Keratinocyte (primary cell): Measurements from ENCODE around the gene SGCB. TPM values are rescaled to one million over a fixed set of nuclear protein-coding genes. Genes with fewer than 3 reads are reported as not detected.

Source experiments
- DNase-seq: peaks from one replicate; pipeline ENCODE4 v3.0.0-alpha.2; 2011; ENCODE audit warnings: low read depth, missing footprints, low spot score
- FAIRE-seq: peaks from 2 replicates; lab custom pipeline; 2011; peaks lifted over from hg19 to GRCh38; lab: Jason Lieb, UNC
- H2AFZ ChIP-seq: 2 replicates; pipeline ENCODE4 v1.6.0; 2012; ENCODE audit warnings: low read length, control low read depth, inconsistent platforms; ENCODE audit not compliant: control insufficient read depth
- H3K27ac ChIP-seq: 2 replicates; pipeline ENCODE4 v1.5.1; 2011; ENCODE audit warnings: low read length; ENCODE audit not compliant: control insufficient read depth, insufficient read depth
- H3K27me3 ChIP-seq: 3 replicates; pipeline ENCODE4 v1.6.0; 2011; ENCODE audit warnings: low read length; ENCODE audit not compliant: control insufficient read depth, insufficient read depth; ENCODE audit errors: extremely low read depth
- H3K36me3 ChIP-seq, 2 experiments: 2 replicates in 1 of 2; 3 replicates in 1 of 2; pipeline ENCODE4 v1.5.1; 2011; ENCODE audit warnings: low read length in 2 of 2, mild to moderate bottlenecking in 1 of 2; ENCODE audit not compliant: control insufficient read depth in 2 of 2, insufficient read depth in 2 of 2; ENCODE audit errors: extremely low read depth in 1 of 2
- H3K4me1 ChIP-seq: 3 replicates; pipeline ENCODE4 v1.5.1; 2011; ENCODE audit warnings: low read length; ENCODE audit not compliant: control insufficient read depth, insufficient read depth; ENCODE audit errors: extremely low read depth
- H3K4me2 ChIP-seq: 3 replicates; pipeline ENCODE4 v1.6.0; 2011; ENCODE audit warnings: low read depth, low read length; ENCODE audit not compliant: control insufficient read depth, insufficient read depth; ENCODE audit errors: extremely low read depth
- H3K4me3 ChIP-seq, 3 experiments: fragments of 200-600 bp in 1 of 3; sonication (generic) in 1 of 3; 2 replicates in 2 of 3; 3 replicates in 1 of 3; pipeline ENCODE4 v1.5.1; 2011 to 2016; ENCODE audit warnings: low read length in 3 of 3, mild to moderate bottlenecking in 3 of 3, control low read depth in 2 of 3, inconsistent platforms in 1 of 3, low read depth in 1 of 3, mixed read lengths in 1 of 3, mixed run types in 1 of 3, moderate library complexity in 1 of 3; ENCODE audit not compliant: control insufficient read depth in 2 of 3, insufficient read depth in 2 of 3; ENCODE audit errors: extremely low read depth in 1 of 3
- H3K79me2 ChIP-seq: 2 replicates; pipeline ENCODE4 v1.6.0; 2012; ENCODE audit warnings: low read length; ENCODE audit not compliant: control insufficient read depth, insufficient read depth
- H3K9ac ChIP-seq: 3 replicates; pipeline ENCODE4 v1.6.0; 2011; ENCODE audit warnings: low read length; ENCODE audit not compliant: control insufficient read depth, insufficient read depth; ENCODE audit errors: extremely low read depth
- H3K9me1 ChIP-seq: 3 replicates; pipeline ENCODE4 v1.6.0; 2011; ENCODE audit warnings: low read length; ENCODE audit not compliant: control insufficient read depth, insufficient read depth; ENCODE audit errors: extremely low read depth
- H3K9me3 ChIP-seq: 2 replicates; pipeline ENCODE4 v1.5.1; 2012; ENCODE audit warnings: low read depth, low read length; ENCODE audit not compliant: control insufficient read depth
- H4K20me1 ChIP-seq: 3 replicates; pipeline ENCODE4 v1.6.0; 2011; ENCODE audit warnings: low read length; ENCODE audit not compliant: control insufficient read depth, insufficient read depth; ENCODE audit errors: extremely low read depth
- CTCF ChIP-seq, 3 experiments: IDR thresholded peaks in 1 of 3; conservative IDR thresholded peaks in 1 of 3; optimal IDR thresholded peaks in 1 of 3; 2 replicates in 2 of 3; 3 replicates in 1 of 3; pipeline versions ENCODE3 to v1.5.1; 2011; ENCODE audit warnings: low read length in 3 of 3, mild to moderate bottlenecking in 3 of 3, moderate library complexity in 2 of 3, control low read depth in 1 of 3, inconsistent platforms in 1 of 3; ENCODE audit not compliant: insufficient read depth in 2 of 3; ENCODE audit errors: extremely low read depth in 1 of 3
- EZH2 ChIP-seq: IDR thresholded peaks from one replicate; pipeline ENCODE4 v1.6.1; 2012; ENCODE audit warnings: inconsistent platforms, mild to moderate bottlenecking, low read length, moderate library complexity
- dilution Hi-C: fragments of 300-500 bp; cut with MboI; formaldehyde crosslinking; loops from one replicate; pipeline ENCODE4 v1.7.0; 2020; ENCODE audit warnings: low sequenced_read_pairs; ENCODE audit not compliant: extremely low pct_ligation_motif_present
- polyA plus RNA-seq, 5 experiments: library from polyadenylated mRNA; depleted of rRNA in 3 of 5; stranded (reverse) in 3 of 5; stranded (forward) in 1 of 5; unstranded in 1 of 5; fragments of >200 nt; gene quantifications; 1 replicate in 1 of 5; 2 replicates in 3 of 5; 3 replicates in 1 of 5; pipeline versions ENCODE4 v1.2.1 to v1.2.3, GENCODE V29; 2011 to 2012; ENCODE audit warnings: missing spikeins in 2 of 5, low read depth in 1 of 5, low replicate concordance in 1 of 5

The SGCB gene
- polyA plus RNA-seq, 1 donor (not counting 4 experiments of a cell fraction or from before 2014, with no cell fraction given), result 18.3 TPM

GRCh38 chr4:52017814-52018213, 20.3 kb downstream of the SGCB start:
- no peaks in the 10 kb centered on the region for H3K27me3 ChIP-seq
- H3K9ac ChIP-seq, result no peak overlapping the region
- TF ChIP-seq CTCF (optimal IDR thresholded peaks at IDR 0.05 in 1 of 3, IDR thresholded peaks at IDR 0.05 in 1 of 3, conservative IDR thresholded peaks at IDR 0.05 in 1 of 3; ENCODE audit: extremely low read depth in 1 of 3, insufficient read depth in 2 of 3, low read length in 3 of 3) (no peak), EZH2 (no peak)
- FAIRE-seq, result no peak
- no peaks in the 10 kb centered on the region for H4K20me1 ChIP-seq
- peaks cover 0 to under 1% of the 10 kb centered on the region in 2 experiments for H3K36me3 ChIP-seq
- no peak overlapping the region for H3K4me2 ChIP-seq
- no peaks in the 10 kb centered on the region for H3K79me2 ChIP-seq
- no peaks in the 10 kb centered on the region for H3K9me3 ChIP-seq
- H3K9me1 ChIP-seq, result no peaks in the 10 kb centered on the region
- H3K4me1 ChIP-seq, result no peaks in the 10 kb centered on the region
- no peak overlapping the region for H3K4me3 ChIP-seq
- no peak overlapping the region for H2AFZ ChIP-seq
- no peak for DNase-seq
- H3K27ac ChIP-seq, result no peak overlapping the region
- dilution Hi-C loops, result no loop called here

- TF ChIP-seq CTCF (optimal IDR thresholded peaks at IDR 0.05 in 1 of 3, IDR thresholded peaks at IDR 0.05 in 1 of 3, conservative IDR thresholded peaks at IDR 0.05 in 1 of 3; ENCODE audit: extremely low read depth in 1 of 3, insufficient read depth in 2 of 3, low read length in 3 of 3), result no peak
- TF ChIP-seq EZH2, result no peak
- H3K27me3 ChIP-seq, result no peaks in the 10 kb centered on the region
- H3K4me2 ChIP-seq, result no peak overlapping the region
- H4K20me1 ChIP-seq, result no peaks in the 10 kb centered on the region
- H3K9ac ChIP-seq, result no peak overlapping the region
- no peaks in the 10 kb centered on the region for H3K9me1 ChIP-seq
- H3K36me3 ChIP-seq, result no peaks in the 10 kb centered on the region
- FAIRE-seq, result no peak
- dilution Hi-C loops, result no loop called here
- H3K9me3 ChIP-seq, result no peaks in the 10 kb centered on the region
- H3K27ac ChIP-seq, result no peak overlapping the region
- H3K79me2 ChIP-seq, result no peaks in the 10 kb centered on the region
- no peaks in the 10 kb centered on the region for H3K4me1 ChIP-seq
- no peak overlapping the region for H3K4me3 ChIP-seq
- no peak for DNase-seq
- no peak overlapping the region for H2AFZ ChIP-seq
Observed at GRCh38 chr4:52016981-52017380, 21.1 kb downstream of the SGCB start.
